Activated CD8-positive, alpha-beta memory T cell treated with anti-CD3 and anti-CD28 coated beads, Interleukin-2, amount 50 U/mL, for 24 hours (primary cell): ENCODE measurements around the gene KCMF1.

Experiments used
- DNase-seq: peaks from one replicate; pipeline ENCODE4 v3.0.0-alpha.2; 2020; ENCODE audit errors: extremely low read depth

KCMF1 gene

GRCh38 chr2:84980263-84980983, 9.5 kb downstream of the KCMF1 start:
- no peak for DNase-seq

GRCh38 chr2:84986018-84986417, 15.1 kb downstream of the KCMF1 start:
- no peak for DNase-seq

- DNase-seq = no peak
Measured at GRCh38 chr2:84989422-84989821, 18.5 kb downstream of the KCMF1 start.

- no peak for DNase-seq
Measured at GRCh38 chr2:84989927-84990326, 19.0 kb downstream of the KCMF1 start.

DNA sequence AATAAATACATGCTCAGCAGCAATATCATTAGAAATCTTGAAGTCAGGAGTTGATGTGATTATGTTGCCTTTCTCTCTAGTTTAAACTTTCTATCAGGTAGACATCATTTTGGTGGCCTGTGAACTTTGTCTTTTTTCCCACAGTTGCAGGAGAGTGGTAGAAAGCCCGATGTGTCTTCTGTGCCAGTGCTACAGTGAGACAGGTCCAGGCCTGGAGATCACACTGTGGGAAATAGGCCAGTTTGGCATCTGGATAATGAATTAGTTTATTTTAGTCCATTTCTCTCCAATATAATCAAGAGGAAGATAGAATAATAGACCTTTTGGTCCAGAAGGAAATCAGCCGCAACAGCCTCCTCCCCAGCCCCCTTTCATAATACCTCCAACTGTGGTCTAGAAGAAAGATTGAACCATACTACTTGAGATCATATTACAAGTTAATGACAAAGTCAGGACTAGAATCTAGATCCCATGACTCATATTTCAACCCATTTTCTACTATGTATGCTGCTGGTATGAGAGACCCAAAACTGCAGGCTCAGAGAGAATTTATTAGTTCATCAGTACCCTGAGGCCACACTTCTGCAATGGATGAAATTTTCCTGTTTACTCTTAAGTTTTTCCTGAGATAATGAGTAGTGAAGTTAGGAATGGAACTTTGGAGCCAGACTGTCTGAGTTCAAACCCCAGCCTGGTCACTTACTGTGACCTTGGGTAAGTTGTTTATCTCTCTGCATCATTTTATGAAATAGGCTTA, 20.6 kb downstream of the KCMF1 start:
- DNase-seq = no peak

GRCh38 chr2:84995826-84996225, 24.9 kb downstream of the KCMF1 start:
- DNase-seq = no peak

GRCh38 chr2:84996909-84997308, 25.9 kb downstream of the KCMF1 start:
- no peak for DNase-seq

DNA sequence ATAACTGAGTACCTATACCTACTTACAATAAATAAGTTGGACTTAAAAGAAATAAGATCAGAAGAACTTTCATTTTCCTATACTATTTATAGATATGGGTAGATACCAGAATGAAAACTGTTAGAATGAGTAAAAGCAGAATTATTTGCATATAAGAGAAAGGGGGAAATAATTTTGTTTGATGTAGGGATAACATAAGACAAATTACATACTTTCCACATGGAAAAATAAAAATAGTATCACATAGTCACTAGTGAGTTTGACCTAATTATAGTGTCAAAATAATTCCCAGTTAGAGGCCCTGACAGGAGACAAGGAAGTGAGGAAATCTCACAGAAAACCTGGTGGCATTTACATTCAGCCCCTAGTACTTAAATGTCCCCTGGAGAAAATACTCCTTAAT, 28.6 kb downstream of the KCMF1 start:
- DNase-seq = no peak

GRCh38 chr2:85001595-85001994, 30.6 kb downstream of the KCMF1 start:
- DNase-seq = no peak

GRCh38 chr2:85002534-85002933, 31.6 kb downstream of the KCMF1 start:
- DNase-seq = no peak

DNA sequence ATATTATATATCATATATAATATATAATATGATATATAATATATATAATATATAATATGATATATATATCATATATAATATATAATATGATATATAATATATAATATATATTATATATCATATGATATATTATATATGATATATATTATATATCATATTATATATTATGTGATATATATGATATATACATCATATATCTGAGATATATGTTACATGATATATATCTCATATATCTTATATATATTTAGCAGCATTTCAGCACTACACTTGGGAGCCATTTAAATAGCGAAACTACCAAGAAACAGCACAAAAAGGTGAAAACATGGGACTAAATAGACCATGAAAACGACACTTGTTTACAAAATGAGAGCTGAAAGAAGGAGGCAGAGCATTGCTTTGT, 37.3 kb downstream of the KCMF1 start:
- DNase-seq = no peak

DNA sequence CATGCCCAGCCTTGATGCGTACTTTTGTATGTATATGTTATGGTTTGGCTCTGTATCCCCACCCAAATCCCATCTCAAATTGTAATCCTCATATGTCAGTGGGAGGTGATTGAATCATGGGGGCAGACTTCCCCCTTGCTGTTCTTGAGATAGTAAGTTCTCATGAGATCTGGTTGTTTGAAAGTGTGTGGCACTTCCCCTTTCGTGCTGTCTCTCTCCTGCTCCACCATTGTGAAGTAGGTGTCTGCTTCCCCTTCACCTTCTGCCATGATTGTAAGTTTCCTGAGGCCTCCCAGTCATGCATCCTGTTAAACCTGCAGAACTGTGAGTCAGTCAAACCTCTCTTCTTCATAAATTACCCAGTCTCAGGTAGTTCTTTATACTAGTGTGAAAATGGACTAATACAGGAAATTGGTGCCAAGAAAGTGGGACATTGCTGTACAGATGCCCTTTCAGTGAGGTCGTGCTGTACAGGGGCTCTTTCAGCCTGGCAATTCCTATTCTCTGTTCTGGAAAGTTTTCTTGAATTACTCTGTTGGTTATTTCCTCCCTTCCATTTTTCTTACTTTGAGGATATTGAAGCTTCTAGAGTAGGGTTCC, 38.2 kb downstream of the KCMF1 start:
- no peak for DNase-seq

GRCh38 chr2:85010404-85010803, 39.4 kb downstream of the KCMF1 start:
- no peak for DNase-seq

- no peak for DNase-seq
Measured at GRCh38 chr2:85011098-85011497, 40.1 kb downstream of the KCMF1 start.

GRCh38 chr2:85011747-85012146, 40.8 kb downstream of the KCMF1 start:
- no peak for DNase-seq

DNA sequence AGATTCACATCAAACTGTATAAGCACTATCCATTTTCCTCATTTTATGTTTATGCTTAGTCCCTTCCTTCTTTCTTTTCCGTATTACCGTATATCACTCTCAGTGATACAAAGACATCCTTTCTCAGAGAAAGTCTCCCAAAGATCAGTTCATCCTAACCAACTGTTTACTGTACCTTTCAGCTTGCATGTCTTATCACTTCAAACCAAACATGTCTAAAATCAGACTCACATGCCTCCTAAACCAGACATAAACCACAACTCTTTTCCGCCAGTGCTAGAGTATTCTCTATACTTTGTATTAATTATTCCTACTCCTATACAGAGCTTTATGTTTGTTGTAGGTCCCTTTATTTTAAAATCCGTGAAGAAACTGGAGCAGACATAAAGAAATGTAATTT, 41.5 kb downstream of the KCMF1 start:
- DNase-seq = no peak

GRCh38 chr2:85012855-85013254, 41.9 kb downstream of the KCMF1 start:
- DNase-seq = no peak

DNA sequence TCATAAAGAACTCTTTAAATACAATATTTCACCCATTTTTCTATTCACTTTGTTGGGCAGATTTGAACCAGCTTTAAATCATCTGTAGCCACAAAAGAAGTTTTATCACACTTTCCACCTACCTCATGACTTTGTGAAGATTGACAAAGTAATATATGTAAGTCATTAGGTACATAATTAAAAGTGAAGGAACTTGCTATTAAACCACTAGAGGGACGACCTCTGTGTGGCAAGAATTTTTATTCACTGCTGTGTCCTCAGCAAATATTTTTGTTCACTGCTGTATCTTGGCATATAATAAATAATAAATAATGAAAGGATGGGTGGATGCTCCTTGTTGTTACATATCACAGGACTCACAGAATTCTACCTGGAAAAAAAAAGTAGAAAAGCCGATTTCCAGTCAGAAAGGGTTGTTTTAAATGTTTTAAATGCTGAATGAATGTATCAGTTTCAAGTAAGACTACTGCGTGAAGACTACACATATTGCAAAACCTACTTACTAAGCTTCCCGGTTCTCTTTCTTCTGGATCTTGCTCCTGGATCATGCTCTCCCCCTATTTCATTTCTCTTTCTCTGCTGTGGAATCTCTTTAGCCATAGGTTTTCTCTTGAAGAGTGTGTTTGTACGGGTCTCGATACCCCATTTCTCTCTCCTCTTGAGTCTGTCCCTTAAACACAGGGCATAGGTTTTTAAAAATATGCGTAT, 44.8 kb downstream of the KCMF1 start:
- DNase-seq = no peak

- no peak for DNase-seq
Measured at GRCh38 chr2:85016446-85016845, 45.5 kb downstream of the KCMF1 start.

- no peak for DNase-seq
Measured at GRCh38 chr2:85017411-85018048, 46.6 kb downstream of the KCMF1 start.

DNA sequence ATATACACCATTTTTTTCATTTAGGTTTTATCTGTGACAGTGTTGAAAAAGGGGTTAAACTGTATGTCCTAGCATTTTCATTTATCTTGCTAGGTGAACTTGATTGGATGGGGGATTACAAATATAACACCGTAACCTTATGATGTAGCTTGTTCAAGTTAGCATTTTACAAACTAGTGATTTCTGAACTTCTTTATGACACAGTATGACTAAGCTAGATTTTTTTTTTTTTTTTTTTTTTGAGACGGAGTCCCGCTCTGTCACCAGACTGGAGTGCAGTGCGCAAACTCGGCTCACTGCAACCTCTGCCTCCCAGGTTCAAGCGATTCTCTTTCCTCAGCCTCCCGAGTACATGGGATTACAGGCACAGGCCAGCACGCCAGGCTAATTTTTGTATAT, 47.1 kb downstream of the KCMF1 start:
- DNase-seq = no peak

- DNase-seq = no peak
Measured at GRCh38 chr2:85019121-85019520, 48.2 kb downstream of the KCMF1 start.
